Measurements from ENCODE around the gene ROBO4.

GRCh38 chr11:124896821-124897391 is 759 bp downstream of the ROBO4 start:
- TF ChIP-seq, protein P1, sequence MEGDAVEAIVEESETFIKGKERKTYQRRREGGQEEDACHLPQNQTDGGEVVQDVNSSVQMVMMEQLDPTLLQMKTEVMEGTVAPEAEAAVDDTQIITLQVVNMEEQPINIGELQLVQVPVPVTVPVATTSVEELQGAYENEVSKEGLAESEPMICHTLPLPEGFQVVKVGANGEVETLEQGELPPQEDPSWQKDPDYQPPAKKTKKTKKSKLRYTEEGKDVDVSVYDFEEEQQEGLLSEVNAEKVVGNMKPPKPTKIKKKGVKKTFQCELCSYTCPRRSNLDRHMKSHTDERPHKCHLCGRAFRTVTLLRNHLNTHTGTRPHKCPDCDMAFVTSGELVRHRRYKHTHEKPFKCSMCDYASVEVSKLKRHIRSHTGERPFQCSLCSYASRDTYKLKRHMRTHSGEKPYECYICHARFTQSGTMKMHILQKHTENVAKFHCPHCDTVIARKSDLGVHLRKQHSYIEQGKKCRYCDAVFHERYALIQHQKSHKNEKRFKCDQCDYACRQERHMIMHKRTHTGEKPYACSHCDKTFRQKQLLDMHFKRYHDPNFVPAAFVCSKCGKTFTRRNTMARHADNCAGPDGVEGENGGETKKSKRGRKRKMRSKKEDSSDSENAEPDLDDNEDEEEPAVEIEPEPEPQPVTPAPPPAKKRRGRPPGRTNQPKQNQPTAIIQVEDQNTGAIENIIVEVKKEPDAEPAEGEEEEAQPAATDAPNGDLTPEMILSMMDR (IDR thresholded peaks at IDR 0.05): no peak
- no peak for TF ChIP-seq POLR2A (IDR thresholded peaks at IDR 0.05)

Measured in right lobe of liver (tissue), 4 donors.